RKO (cell line): ENCODE data around the gene TYW3.
A peak's percentile ranks its signal among the peaks of the same experiment; 100 is the strongest.
"Not testable (repeated sequence)": the region's sequence is repeated elsewhere in the genome, so short reads cannot be mapped to it uniquely, and the experiment has no call there.

Source experiments
- DNase-seq: peaks from one replicate; pipeline ENCODE4 v3.0.0-alpha.2; 2016; ENCODE audit warnings: low spot score

The TYW3 gene

GRCh38 chr1:74731399-74732052, 1.4 kb upstream of the TYW3 start:
- DNase-seq = peak; percentile 74

GRCh38 chr1:74732071-74732946, 643 bp upstream of the TYW3 start:
- peak; percentile 12 for DNase-seq

- peak; percentile 90 for DNase-seq
These were observed 892 bp downstream of the TYW3 start for GRCh38 chr1:74733604-74734484.

GRCh38 chr1:74737333-74737732, 4.4 kb downstream of the TYW3 start:
- DNase-seq = no peak

GRCh38 chr1:74740307-74740980, 7.5 kb downstream of the TYW3 start:
- not testable (repeated sequence) for DNase-seq

- not testable (repeated sequence) for DNase-seq
These were observed 12.3 kb downstream of the TYW3 start for GRCh38 chr1:74745247-74745646.

GRCh38 chr1:74748960-74749359, 16.0 kb downstream of the TYW3 start:
- DNase-seq = no peak

GRCh38 chr1:74753104-74753503, 20.2 kb downstream of the TYW3 start:
- DNase-seq = no peak

- DNase-seq = no peak
These were observed 22.5 kb downstream of the TYW3 start for GRCh38 chr1:74755475-74755874.

- not testable (repeated sequence) for DNase-seq
These were observed 23.7 kb downstream of the TYW3 start for GRCh38 chr1:74756650-74757049.

GRCh38 chr1:74763807-74764206, 30.9 kb downstream of the TYW3 start:
- DNase-seq = peak; percentile 16

- DNase-seq = peak; percentile 7
These were observed 33.6 kb downstream of the TYW3 start for GRCh38 chr1:74766579-74766978.

- peak; percentile 42 for DNase-seq
These were observed 34.5 kb downstream of the TYW3 start for GRCh38 chr1:74767490-74767889.

GRCh38 chr1:74771913-74772515, 39.1 kb downstream of the TYW3 start:
- DNase-seq = peak; percentile 59

- DNase-seq = no peak
These were observed 40.0 kb downstream of the TYW3 start for GRCh38 chr1:74772945-74773344.

GRCh38 chr1:74773582-74773981, 40.6 kb downstream of the TYW3 start:
- DNase-seq = no peak

GRCh38 chr1:74775735-74776134, 42.8 kb downstream of the TYW3 start:
- no peak for DNase-seq

- no peak for DNase-seq
These were observed 44.6 kb downstream of the TYW3 start for GRCh38 chr1:74777525-74777924.

GRCh38 chr1:74779750-74780149, 46.8 kb downstream of the TYW3 start:
- no peak for DNase-seq

GRCh38 chr1:74780594-74780993, 47.6 kb downstream of the TYW3 start:
- DNase-seq = no peak

GRCh38 chr1:74785944-74786343, 53.0 kb downstream of the TYW3 start:
- no peak for DNase-seq
